ENCODE data around the gene CCS.
"Not testable (repeated sequence)": the region's sequence is repeated elsewhere in the genome, so short reads cannot be mapped to it uniquely, and the experiment has no call there.

CCS gene

DNA sequence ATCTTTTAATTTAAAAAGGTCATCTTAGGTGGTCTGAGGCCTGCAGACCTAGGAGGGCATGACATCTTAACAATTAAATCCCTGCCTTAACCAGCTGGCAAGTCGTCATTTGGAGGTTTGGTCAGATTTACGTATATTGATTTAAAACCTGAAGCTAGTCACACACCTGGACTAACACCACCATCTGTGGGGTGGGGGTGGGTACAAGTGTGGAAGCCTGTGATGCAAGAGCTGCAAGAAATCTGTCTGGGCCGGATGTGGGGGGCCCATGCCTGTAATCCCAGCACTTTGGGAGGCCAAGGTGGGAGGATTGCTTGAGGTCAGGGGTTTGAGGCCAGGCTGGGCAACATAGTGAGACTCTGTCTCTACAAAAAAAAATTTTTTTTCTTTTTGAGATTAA, 11.7 kb upstream of the CCS start:
- Histone ChIP-seq H4K5ac (ENCODE audit: low read length) (no peak overlapping the region), H2BK15ac (replicated peaks; ENCODE audit: low read depth) (no peak overlapping the region), H3K9ac (ENCODE audit: low read length) (no peak overlapping the region), H3K27ac (ENCODE audit: low read depth, low read length) (no peak overlapping the region), H3K27me3 (ENCODE audit: insufficient read depth, low read length, poor library complexity) (no peaks in the 10 kb centered on the region), H2AK5ac (ENCODE audit: low read length) (no peak overlapping the region), H3K4me2 (ENCODE audit: low read length) (no peak overlapping the region), H3K4ac (ENCODE audit: low read depth, low read length) (no peak overlapping the region), H2BK5ac (ENCODE audit: low read length) (no peak overlapping the region), H3K18ac (ENCODE audit: low read length) (no peak overlapping the region), H4K8ac (ENCODE audit: low read depth, low read length) (no peak overlapping the region), H3K23ac (ENCODE audit: low read length) (no peak overlapping the region), H3K4me3 (ENCODE audit: low read length) (no peak overlapping the region), H2BK120ac (ENCODE audit: low read depth, low read length) (no peak overlapping the region), H3K4me1 (ENCODE audit: control insufficient read depth, low read depth, low read length) (no peaks in the 10 kb centered on the region), H3K36me3 (ENCODE audit: control insufficient read depth, insufficient read depth, low read length) (no peaks in the 10 kb centered on the region), H3K79me2 (ENCODE audit: control insufficient read depth, insufficient read depth, low read length) (no peaks in the 10 kb centered on the region), H3K56ac (ENCODE audit: low read length) (no peak overlapping the region), H3K79me1 (ENCODE audit: low read length) (no peaks in the 10 kb centered on the region)
- WGBS (ENCODE audit: extremely low coverage, insufficient coverage, low lambda C conversion rate) = no CpG with 5 or more reads among the region's 3 CpGs
- DNase-seq = no peak

DNA sequence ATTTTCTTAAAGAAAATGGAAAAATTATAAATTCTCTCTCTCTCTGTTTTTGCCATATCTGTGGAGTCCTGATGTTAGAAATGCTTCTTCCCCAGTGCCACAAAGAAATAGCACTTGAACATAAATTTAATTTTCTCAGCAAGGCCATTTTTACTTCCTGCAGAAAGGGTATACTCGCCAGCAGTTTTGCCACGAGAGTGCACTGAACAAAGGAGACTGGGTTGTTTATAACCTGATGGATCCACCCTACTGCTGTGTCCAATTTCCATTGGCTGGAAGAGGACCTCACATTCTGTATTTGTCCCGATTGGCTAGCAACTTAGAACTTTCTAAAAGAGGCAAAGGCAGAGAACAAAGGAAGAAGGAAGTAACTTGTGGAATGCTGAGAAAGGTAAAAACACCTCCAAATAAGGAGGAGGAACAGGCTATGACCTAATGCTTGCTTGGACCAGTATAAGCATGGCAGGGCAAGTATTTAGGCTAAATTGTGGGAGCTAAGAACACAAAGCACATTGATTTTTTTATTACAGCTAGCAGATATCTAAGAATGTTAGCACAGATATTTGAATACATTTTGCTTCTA, 10.3 kb upstream of the CCS start:
- not testable (repeated sequence) for H3K23ac ChIP-seq (ENCODE audit: low read length); H2BK120ac ChIP-seq (ENCODE audit: low read depth, low read length); H3K27ac ChIP-seq (ENCODE audit: low read depth, low read length); H3K4ac ChIP-seq (ENCODE audit: low read depth, low read length); H3K4me1 ChIP-seq (ENCODE audit: control insufficient read depth, low read depth, low read length); H3K27me3 ChIP-seq (ENCODE audit: insufficient read depth, low read length, poor library complexity); H3K79me2 ChIP-seq (ENCODE audit: control insufficient read depth, insufficient read depth, low read length); H3K36me3 ChIP-seq (ENCODE audit: control insufficient read depth, insufficient read depth, low read length); H4K5ac ChIP-seq (ENCODE audit: low read length); H2BK15ac ChIP-seq (replicated peaks; ENCODE audit: low read depth); H3K79me1 ChIP-seq (ENCODE audit: low read length); H4K8ac ChIP-seq (ENCODE audit: low read depth, low read length); DNase-seq; H3K9ac ChIP-seq (ENCODE audit: low read length); H3K18ac ChIP-seq (ENCODE audit: low read length); H3K4me2 ChIP-seq (ENCODE audit: low read length); H2AK5ac ChIP-seq (ENCODE audit: low read length); H3K4me3 ChIP-seq (ENCODE audit: low read length); H2BK5ac ChIP-seq (ENCODE audit: low read length); H3K56ac ChIP-seq (ENCODE audit: low read length)
- no CpG with 5 or more reads among the region's 3 CpGs for WGBS (ENCODE audit: extremely low coverage, insufficient coverage, low lambda C conversion rate)

DNA sequence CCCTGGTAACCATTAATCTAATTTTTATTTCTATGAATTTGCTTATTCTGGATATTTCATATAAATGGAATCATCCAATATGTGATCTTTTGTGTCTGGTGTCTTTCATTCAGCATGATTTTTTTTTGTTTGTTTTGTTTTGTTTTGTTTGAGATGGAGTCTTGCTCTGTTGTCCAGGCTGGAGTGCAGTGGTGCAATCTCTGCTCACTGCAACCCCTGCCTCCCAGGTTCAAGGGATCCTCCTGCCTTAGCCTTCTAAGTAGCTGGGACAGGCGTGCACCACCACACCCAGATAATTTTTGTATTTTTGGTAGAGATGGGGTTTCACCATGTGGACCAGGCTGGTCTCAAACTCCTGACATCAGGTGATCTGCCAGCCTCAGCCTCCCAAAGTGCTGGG, 7.5 kb upstream of the CCS start:
- WGBS (ENCODE audit: extremely low coverage, insufficient coverage, low lambda C conversion rate) = no CpG with 5 or more reads among the region's 1 CpG
- not testable (repeated sequence) for H3K18ac ChIP-seq (ENCODE audit: low read length); H2BK120ac ChIP-seq (ENCODE audit: low read depth, low read length); H4K5ac ChIP-seq (ENCODE audit: low read length); DNase-seq; H3K23ac ChIP-seq (ENCODE audit: low read length); H3K9ac ChIP-seq (ENCODE audit: low read length); H3K27ac ChIP-seq (ENCODE audit: low read depth, low read length); H3K4ac ChIP-seq (ENCODE audit: low read depth, low read length); H2BK15ac ChIP-seq (replicated peaks; ENCODE audit: low read depth); H2AK5ac ChIP-seq (ENCODE audit: low read length); H3K4me2 ChIP-seq (ENCODE audit: low read length); H4K8ac ChIP-seq (ENCODE audit: low read depth, low read length); H3K79me1 ChIP-seq (ENCODE audit: low read length); H3K56ac ChIP-seq (ENCODE audit: low read length); H3K36me3 ChIP-seq (ENCODE audit: control insufficient read depth, insufficient read depth, low read length); H3K79me2 ChIP-seq (ENCODE audit: control insufficient read depth, insufficient read depth, low read length); H3K4me3 ChIP-seq (ENCODE audit: low read length); H3K4me1 ChIP-seq (ENCODE audit: control insufficient read depth, low read depth, low read length); H3K27me3 ChIP-seq (ENCODE audit: insufficient read depth, low read length, poor library complexity); H2BK5ac ChIP-seq (ENCODE audit: low read length)

DNA sequence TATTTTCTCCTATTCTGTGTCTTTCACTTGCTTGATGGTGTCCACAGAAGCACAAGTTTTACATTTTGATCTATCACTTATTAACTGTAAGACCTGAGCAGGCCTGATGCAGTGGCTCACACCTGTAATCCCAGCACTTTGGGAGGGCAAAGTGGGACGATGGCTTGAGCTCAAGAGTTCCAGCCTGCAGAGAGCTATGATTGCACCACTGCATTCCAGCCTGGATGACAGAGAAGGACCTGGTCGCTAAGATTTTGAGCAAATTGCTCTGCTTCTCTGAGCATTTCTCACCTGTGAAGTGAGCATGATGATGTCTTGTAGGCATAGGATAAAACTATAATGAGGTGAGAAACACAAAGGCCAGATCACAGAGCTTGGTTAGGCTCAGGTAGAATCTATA, 6.8 kb upstream of the CCS start:
- Histone ChIP-seq H3K4me1 (ENCODE audit: control insufficient read depth, low read depth, low read length) (no peaks in the 10 kb centered on the region), H4K8ac (ENCODE audit: low read depth, low read length) (no peak overlapping the region), H2AK5ac (ENCODE audit: low read length) (no peak overlapping the region), H3K56ac (ENCODE audit: low read length) (no peak overlapping the region), H3K18ac (ENCODE audit: low read length) (no peak overlapping the region), H3K23ac (ENCODE audit: low read length) (no peak overlapping the region), H2BK5ac (ENCODE audit: low read length) (no peak overlapping the region), H3K27ac (ENCODE audit: low read depth, low read length) (no peak overlapping the region), H3K4me2 (ENCODE audit: low read length) (no peak overlapping the region), H3K9ac (ENCODE audit: low read length) (no peak overlapping the region), H3K4me3 (ENCODE audit: low read length) (no peak overlapping the region), H4K5ac (ENCODE audit: low read length) (no peak overlapping the region), H2BK120ac (ENCODE audit: low read depth, low read length) (no peak overlapping the region), H3K79me2 (ENCODE audit: control insufficient read depth, insufficient read depth, low read length) (no peaks in the 10 kb centered on the region), H2BK15ac (replicated peaks; ENCODE audit: low read depth) (no peak overlapping the region), H3K36me3 (ENCODE audit: control insufficient read depth, insufficient read depth, low read length) (no peaks in the 10 kb centered on the region), H3K4ac (ENCODE audit: low read depth, low read length) (no peak overlapping the region), H3K27me3 (ENCODE audit: insufficient read depth, low read length, poor library complexity) (no peaks in the 10 kb centered on the region), H3K79me1 (ENCODE audit: low read length) (no peaks in the 10 kb centered on the region)
- no CpG with 5 or more reads among the region's 2 CpGs for WGBS (ENCODE audit: extremely low coverage, insufficient coverage, low lambda C conversion rate)
- DNase-seq = no peak

DNA sequence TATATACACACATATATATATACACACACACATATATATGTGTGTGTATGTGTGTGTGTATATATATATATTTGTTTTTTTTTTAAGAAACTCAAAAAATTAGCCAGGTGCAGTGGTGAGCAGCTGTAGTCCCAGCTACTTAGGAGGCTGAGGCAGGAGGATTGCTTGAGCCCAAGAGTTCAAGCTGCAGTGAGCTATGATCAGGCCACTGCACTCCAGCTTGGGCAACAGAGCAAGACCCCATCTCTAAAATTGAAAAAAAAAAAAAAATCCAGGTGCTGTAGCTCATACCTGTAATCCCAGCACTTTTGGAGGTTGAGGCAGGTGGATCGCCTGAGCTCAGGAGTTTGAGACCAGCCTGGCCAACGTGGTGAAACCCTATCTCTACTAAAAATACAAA, 3.7 kb upstream of the CCS start:
- not testable (repeated sequence) for H3K27ac ChIP-seq (ENCODE audit: low read depth, low read length); H3K9ac ChIP-seq (ENCODE audit: low read length); H3K56ac ChIP-seq (ENCODE audit: low read length); H3K18ac ChIP-seq (ENCODE audit: low read length); H2BK5ac ChIP-seq (ENCODE audit: low read length); H2BK15ac ChIP-seq (replicated peaks; ENCODE audit: low read depth); H3K79me1 ChIP-seq (ENCODE audit: low read length); H2AK5ac ChIP-seq (ENCODE audit: low read length); DNase-seq; H3K36me3 ChIP-seq (ENCODE audit: control insufficient read depth, insufficient read depth, low read length); H3K4ac ChIP-seq (ENCODE audit: low read depth, low read length); H3K27me3 ChIP-seq (ENCODE audit: insufficient read depth, low read length, poor library complexity); H3K4me2 ChIP-seq (ENCODE audit: low read length); H3K4me1 ChIP-seq (ENCODE audit: control insufficient read depth, low read depth, low read length); H4K8ac ChIP-seq (ENCODE audit: low read depth, low read length); H2BK120ac ChIP-seq (ENCODE audit: low read depth, low read length); H3K79me2 ChIP-seq (ENCODE audit: control insufficient read depth, insufficient read depth, low read length); H4K5ac ChIP-seq (ENCODE audit: low read length); H3K4me3 ChIP-seq (ENCODE audit: low read length); H3K23ac ChIP-seq (ENCODE audit: low read length)
- no CpG with 5 or more reads among the region's 2 CpGs for WGBS (ENCODE audit: extremely low coverage, insufficient coverage, low lambda C conversion rate)

DNA sequence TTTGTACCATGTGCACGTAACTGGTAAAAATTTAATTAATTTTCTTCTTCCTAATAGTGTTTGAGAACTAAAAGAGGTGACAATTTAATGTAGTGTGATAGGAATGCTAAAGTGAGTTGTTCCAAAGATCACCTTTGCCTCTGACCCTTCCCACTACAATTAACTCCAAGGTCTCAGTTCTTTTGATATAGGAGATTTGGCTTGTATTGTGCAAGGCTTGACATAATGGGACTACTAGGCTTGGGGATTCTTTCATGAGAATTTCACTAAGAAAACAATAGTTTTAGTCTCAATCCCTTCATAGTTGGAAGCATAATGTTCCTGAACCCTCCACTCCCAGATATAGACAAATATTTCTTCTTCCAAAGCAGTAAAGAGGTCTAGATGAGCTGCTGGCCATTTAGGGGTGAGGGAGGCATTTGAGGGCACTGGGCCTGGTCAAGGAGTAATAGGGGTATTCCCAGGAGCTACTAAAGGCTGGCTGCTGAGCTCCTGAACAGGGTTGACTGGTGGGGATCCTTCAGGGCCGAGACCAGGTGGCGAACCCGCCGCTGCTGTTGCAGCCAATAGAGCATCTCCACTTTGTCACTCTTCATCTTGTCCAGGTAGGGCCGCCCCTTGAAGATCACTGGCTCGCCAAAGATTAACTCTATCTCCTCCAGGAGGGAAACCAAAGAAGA, 2.8 kb upstream of the CCS start:
- Histone ChIP-seq H4K5ac (ENCODE audit: low read length) (no peak overlapping the region), H4K8ac (ENCODE audit: low read depth, low read length) (no peak overlapping the region), H3K4me3 (ENCODE audit: low read length) (no peak overlapping the region), H3K27ac (ENCODE audit: low read depth, low read length) (no peak overlapping the region), H3K4ac (ENCODE audit: low read depth, low read length) (no peak overlapping the region), H3K23ac (ENCODE audit: low read length) (no peak overlapping the region), H3K4me2 (ENCODE audit: low read length) (no peak overlapping the region), H3K36me3 (ENCODE audit: control insufficient read depth, insufficient read depth, low read length) (no peaks in the 10 kb centered on the region), H3K18ac (ENCODE audit: low read length) (no peak overlapping the region), H2BK15ac (replicated peaks; ENCODE audit: low read depth) (no peak overlapping the region), H2AK5ac (ENCODE audit: low read length) (no peak overlapping the region), H3K79me2 (ENCODE audit: control insufficient read depth, insufficient read depth, low read length) (no peaks in the 10 kb centered on the region), H3K9ac (ENCODE audit: low read length) (no peak overlapping the region), H2BK120ac (ENCODE audit: low read depth, low read length) (no peak overlapping the region), H3K27me3 (ENCODE audit: insufficient read depth, low read length, poor library complexity) (no peaks in the 10 kb centered on the region), H3K4me1 (ENCODE audit: control insufficient read depth, low read depth, low read length) (no peaks in the 10 kb centered on the region), H3K56ac (ENCODE audit: low read length) (no peak overlapping the region), H3K79me1 (ENCODE audit: low read length) (no peaks in the 10 kb centered on the region), H2BK5ac (ENCODE audit: low read length) (no peak overlapping the region)
- no CpG with 5 or more reads among the region's 7 CpGs for WGBS (ENCODE audit: extremely low coverage, insufficient coverage, low lambda C conversion rate)
- DNase-seq = no peak

Measured in mesendoderm (in vitro differentiated cells).